ENCODE measurements around the gene RUSC2. TPM values are rescaled to one million over a fixed set of nuclear protein-coding genes. Genes with fewer than 3 reads are reported as not detected.
A peak's percentile ranks its signal among the peaks of the same experiment; 100 is the strongest.
"Not testable (repeated sequence)": the region's sequence is repeated elsewhere in the genome, so short reads cannot be mapped to it uniquely, and the experiment has no call there.

The RUSC2 gene
- total RNA-seq, 1 donor from 2014 or later = 7.8 TPM

DNA sequence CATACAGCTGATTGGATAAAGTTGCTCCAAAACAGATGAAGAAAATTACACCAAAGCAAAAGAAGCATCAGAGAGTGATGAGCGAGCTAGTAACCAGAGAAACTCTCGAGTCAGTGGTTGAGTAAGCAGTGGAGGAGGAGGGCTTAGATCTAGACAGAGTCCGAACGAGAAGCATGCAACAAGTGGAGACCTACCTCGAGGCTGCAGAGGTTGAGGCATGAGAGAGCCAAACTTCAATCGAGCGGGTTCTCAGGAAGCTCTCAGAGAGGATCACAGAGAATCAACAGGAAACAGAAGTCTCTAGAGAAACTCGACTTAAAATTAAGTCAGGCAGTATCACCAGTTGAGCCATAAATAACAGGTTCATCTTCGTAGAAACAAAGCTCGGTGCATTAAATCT, 6.1 kb downstream of the RUSC2 start:
- no peak for DNase-seq (ENCODE audit: low read depth in 2 of 2)

GRCh38 chr9:35498245-35498644, 8.3 kb downstream of the RUSC2 start:
- DNase-seq (ENCODE audit: low read depth in 2 of 2) = not testable (repeated sequence)

- no peak for DNase-seq (ENCODE audit: low read depth in 2 of 2)
These were observed 9.3 kb downstream of the RUSC2 start for GRCh38 chr9:35499029-35499700.

GRCh38 chr9:35499701-35500030, 9.8 kb downstream of the RUSC2 start:
- no peak for DNase-seq (ENCODE audit: low read depth in 2 of 2)

DNA sequence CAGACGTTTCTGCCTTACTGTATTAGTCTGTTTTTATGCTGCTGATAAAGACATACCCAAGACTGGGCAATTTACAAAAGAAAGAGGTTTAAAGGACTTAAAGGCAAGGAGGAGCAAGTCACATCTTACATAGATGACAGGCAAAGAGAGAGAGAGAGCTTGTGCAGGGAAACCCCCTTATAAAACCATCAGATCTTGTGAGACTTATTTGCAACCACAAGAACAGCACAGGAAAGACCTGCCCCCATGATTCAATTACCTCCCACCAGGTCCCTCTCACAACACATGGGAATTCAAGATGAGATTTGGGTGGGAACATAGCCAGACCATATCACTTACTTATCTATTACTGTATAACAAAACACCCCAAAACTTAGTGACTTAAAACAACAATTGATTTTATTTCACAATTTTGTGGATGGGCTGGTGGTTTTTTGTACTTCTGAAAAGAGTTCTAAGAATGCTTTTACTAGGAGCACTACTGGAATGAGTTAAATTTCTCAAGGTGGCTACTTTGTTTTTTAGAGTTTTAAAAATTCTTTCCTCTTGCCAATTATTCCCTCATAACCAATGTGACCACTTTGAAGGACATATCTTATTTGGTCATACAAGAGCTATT, 10.3 kb downstream of the RUSC2 start:
- DNase-seq (ENCODE audit: low read depth in 2 of 2) = no peak

DNA sequence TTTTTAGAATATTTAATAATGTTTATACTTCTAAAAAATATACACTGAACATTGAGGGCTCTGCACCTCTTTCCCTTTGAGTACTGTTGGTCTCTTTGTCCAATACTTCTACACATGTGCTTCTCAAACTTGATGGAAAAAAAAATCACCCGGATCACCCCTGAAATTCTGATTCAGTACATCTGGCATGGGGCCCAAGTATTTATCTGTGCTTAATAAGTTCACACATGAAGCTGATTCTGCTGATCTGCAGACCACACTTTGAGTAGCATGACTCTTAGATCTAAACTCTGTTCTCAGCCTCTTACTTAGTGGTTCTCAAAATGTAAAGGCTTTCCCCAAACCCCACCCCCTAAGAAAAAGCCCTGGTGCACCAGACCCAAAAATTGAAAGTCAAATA, 12.0 kb downstream of the RUSC2 start:
- peak in 1 of 2 donors; percentile 14 for DNase-seq (ENCODE audit: low read depth in 2 of 2)

GRCh38 chr9:35506359-35506758, 16.4 kb downstream of the RUSC2 start:
- DNase-seq (ENCODE audit: low read depth in 2 of 2) = no peak

- no peak for DNase-seq (ENCODE audit: low read depth in 2 of 2)
These were observed 18.2 kb downstream of the RUSC2 start for GRCh38 chr9:35508069-35508468.

GRCh38 chr9:35510383-35510753, 20.5 kb downstream of the RUSC2 start:
- no peak for DNase-seq (ENCODE audit: low read depth in 2 of 2)

DNA sequence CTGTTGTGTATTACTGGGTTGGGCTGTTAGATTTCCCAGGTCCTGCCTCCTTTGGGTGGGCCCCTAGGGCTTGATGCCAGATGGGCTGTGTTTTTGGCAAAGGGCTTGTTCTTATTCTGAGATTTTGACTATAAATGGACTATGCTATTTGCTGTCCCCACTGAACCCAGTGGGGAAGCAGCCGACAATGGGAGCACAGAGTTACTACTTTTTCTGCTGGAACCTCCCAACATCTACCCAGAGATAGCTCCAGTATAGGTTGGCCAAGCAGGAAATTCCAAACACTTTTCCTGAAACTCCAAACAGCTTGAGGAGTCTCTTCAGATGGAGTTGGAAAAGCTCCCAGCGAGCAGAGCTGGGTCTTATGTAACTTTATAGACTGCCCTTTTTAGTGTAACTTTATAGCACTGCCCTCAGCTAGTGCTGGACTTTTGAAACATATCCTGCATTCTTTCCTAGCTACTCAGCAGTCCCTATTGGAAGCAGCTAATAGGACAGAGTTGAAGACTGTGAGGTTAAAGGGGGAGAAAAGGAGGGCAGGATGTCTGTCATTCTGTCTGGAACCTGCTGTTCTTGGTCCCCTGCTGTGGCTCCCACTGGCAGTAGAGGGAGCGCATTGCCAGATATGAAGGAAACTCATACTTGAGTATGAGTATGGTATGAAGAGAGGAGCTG, 21.0 kb downstream of the RUSC2 start:
- DNase-seq (ENCODE audit: low read depth in 2 of 2) = peak; percentile 65 to 84

DNA sequence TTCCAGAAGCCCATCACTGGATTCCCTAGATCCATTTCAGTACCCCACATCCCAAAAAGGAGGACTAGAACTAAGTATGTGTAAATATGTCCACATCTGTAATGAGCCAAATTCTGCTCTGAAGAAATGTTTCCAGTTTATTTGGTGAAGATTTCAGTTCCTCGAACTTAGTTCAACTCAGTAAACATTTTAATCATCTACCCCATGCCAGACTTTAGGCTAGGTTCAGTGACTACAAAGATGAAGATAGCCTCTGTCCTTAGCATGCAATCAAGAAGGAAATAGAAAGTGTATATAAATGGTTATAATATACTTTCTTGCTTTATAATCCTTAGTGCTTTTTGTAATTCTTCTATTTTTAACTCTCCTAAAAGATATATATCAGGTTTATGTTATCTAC, 21.5 kb downstream of the RUSC2 start:
- no peak for DNase-seq (ENCODE audit: low read depth in 2 of 2)

- DNase-seq (ENCODE audit: low read depth in 2 of 2) = no peak
These were observed 25.9 kb downstream of the RUSC2 start for GRCh38 chr9:35515766-35516165.

DNA sequence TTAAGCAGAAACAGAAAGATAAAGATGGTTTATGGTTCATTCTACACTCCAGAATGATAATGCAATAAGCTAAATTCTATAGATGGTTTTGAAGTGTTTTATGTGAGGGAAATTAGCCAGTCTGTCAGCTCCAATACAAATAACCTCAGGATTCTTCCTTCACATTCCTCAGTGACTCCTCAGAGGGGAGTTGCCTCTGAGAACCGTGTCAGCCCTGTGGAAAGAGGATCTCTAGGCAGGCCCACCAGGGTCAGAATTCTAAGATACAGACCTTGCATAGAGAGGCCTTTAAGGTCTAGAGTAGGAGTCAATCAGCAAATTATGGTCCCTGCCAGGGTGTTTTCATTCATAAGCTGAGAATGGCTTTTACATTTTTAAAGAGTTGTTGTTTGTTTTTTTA, 26.6 kb downstream of the RUSC2 start:
- peak in 1 of 2 donors; percentile 43 for DNase-seq (ENCODE audit: low read depth in 2 of 2)

- no peak for DNase-seq (ENCODE audit: low read depth in 2 of 2)
These were observed 27.2 kb downstream of the RUSC2 start for GRCh38 chr9:35517131-35517530.

GRCh38 chr9:35517552-35518224, 27.8 kb downstream of the RUSC2 start:
- no peak for DNase-seq (ENCODE audit: low read depth in 2 of 2)

DNA sequence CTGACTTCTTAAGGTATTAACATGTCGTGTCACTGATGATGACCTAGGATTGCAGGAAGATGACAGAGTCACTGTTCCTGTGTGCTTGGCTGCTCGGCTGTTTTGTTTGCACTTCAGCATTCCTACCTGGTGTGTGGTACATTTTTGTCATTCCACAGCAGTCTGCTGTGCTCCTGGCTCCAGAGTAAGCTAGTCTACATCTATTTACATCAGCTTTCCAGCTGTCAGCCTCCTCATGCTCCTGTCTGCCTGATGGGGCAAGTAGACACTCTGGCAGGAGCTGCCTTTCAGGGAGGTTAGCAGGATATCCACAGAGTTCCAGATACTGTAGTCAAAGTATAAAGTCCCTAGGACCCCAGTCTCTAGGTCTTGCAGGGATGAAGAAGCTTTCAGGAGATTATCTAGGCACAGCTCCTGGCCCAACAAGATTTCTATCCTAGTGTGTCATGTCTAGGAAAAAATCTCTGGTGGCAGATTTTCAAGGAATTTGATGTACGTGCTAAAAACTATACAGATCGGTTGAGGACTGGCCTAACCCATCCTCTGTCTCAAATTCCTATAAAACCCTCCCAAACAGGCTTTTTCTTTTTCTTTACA, 28.4 kb downstream of the RUSC2 start:
- DNase-seq (ENCODE audit: low read depth in 2 of 2) = peak; percentile 84 to 87

DNA sequence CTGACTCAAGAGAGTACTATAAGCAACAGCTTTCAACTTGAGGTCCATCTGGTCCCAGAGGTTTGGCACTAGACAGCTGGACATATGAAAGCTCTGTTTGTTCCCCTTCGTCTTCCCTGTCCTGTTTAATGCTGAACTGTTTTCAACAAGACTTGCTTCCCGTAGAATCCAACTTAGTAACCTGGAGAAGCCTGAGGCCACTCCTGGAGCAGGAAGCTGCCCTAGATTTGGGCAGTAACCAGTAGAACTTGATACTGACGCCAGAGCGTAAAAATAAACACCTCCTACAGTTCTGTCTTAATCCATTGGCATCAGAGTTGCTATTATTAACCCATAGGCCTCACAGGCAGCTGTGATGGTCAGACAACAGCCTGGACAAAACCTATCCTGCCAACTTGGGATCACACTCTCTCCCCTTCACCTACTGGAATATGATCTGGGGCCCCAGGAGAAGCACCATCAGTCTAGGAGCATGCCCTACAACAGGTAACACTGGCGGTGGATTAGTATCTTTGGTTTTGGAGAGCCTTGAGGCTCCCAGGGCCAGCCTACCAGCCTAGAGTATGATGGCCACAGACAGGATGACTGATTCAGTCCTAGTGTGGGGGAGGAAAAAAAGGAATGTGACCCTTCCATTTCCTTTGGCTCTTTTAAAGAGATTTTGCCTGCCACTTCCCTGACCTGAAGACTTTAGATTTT, 29.2 kb downstream of the RUSC2 start:
- DNase-seq (ENCODE audit: low read depth in 2 of 2) = peak in 1 of 2 donors; percentile 58

DNA sequence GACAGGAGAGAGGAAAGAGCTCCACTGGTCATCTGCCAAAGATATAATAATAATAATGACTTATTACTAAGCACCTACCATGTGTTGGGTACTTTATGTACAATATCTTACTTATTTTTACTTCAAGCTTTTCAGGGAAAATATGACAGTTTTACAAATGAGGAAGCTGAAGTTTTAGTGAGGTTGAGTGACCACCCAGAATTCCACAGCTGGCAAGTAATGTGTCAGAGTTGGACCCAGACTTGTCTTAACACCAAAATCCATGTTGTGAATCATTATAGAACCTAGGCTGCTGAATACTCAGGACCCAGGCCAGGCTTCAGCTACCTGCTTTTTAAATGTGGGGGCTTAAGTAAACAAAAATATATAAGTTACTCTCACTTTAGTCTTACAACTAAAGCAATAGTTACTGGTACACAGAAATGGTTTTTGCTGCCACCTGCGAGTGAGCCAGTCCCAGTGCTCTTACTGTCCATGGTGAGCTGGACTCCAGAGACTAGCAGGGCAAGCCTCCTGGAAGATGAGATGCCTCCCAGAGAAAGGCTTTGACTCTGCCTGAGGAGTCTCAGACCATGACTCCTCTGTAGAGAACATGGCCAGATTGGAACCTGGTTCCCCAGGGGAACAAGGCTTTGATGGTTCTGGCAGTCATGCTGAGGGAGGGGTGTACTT, 29.9 kb downstream of the RUSC2 start:
- no peak for DNase-seq (ENCODE audit: low read depth in 2 of 2)

- peak in 1 of 2 donors; percentile 31 for DNase-seq (ENCODE audit: low read depth in 2 of 2)
These were observed 30.4 kb downstream of the RUSC2 start for GRCh38 chr9:35520364-35520710.

DNA sequence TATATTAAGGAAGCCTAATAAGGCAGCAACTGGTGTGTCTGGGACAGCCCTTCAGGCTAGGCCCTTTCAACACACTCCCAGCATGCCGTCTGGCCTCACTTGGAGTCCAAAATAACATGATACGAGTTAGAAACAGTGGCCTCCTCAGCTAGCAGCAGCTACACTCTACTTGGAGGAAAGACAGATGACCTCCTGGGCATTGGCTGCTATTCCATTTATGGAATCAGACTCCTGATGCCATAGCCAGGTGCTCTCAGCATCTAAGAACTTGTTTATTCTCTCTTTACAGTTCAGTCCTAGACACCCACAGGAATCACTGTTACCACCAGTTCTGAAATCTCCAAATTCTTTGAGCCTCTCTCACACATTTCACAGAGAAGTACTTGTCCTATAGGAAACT, 31.8 kb downstream of the RUSC2 start:
- no peak for DNase-seq (ENCODE audit: low read depth in 2 of 2)

- no peak for DNase-seq (ENCODE audit: low read depth in 2 of 2)
These were observed 32.3 kb downstream of the RUSC2 start for GRCh38 chr9:35522187-35522586.

Measured in dermis microvascular lymphatic vessel endothelial cell (primary cell).